Loucy (cell line): ENCODE results near the gene PANK2.
"Not testable (repeated sequence)": the region's sequence is repeated elsewhere in the genome, so short reads cannot be mapped to it uniquely, and the experiment has no call there.

Source experiments
- H2AFZ ChIP-seq: fragments of 200-600 bp; sonication (generic); 2 replicates; pipeline ENCODE4 v1.6.0; 2016; ENCODE audit warnings: antibody characterized with exemption, mild to moderate bottlenecking, low read length, moderate library complexity
- H3F3A ChIP-seq: fragments of 200-600 bp; 2 replicates; pipeline ENCODE4 v1.6.0; 2016; ENCODE audit warnings: antibody characterized with exemption, low read depth, mild to moderate bottlenecking
- H3K27me3 ChIP-seq: fragments of 200-600 bp; sonication (generic); 2 replicates; pipeline ENCODE4 v1.6.1; 2014; ENCODE audit warnings: low read length, mild to moderate bottlenecking; ENCODE audit not compliant: insufficient read depth, poor library complexity, severe bottlenecking
- H3K36me3 ChIP-seq: fragments of 200-600 bp; sonication (generic); 2 replicates; pipeline ENCODE4 v1.6.1; 2016; ENCODE audit warnings: low read length; ENCODE audit not compliant: insufficient read depth
- H3K4me1 ChIP-seq: fragments of 200-600 bp; sonication (generic); 2 replicates; pipeline ENCODE4 v1.5.1; 2014; ENCODE audit warnings: low read length, mild to moderate bottlenecking; ENCODE audit not compliant: insufficient read depth, poor library complexity, severe bottlenecking
- H3K4me2 ChIP-seq: fragments of 200-600 bp; sonication (generic); 2 replicates; pipeline ENCODE4 v1.6.0; 2014; ENCODE audit warnings: antibody characterized with exemption, low read length, low read depth, mild to moderate bottlenecking; ENCODE audit not compliant: poor library complexity, severe bottlenecking
- H3K4me3 ChIP-seq: fragments of 200-600 bp; sonication (generic); 2 replicates; pipeline ENCODE4 v1.5.1; 2014; ENCODE audit warnings: low read length, mild to moderate bottlenecking, mixed read lengths; ENCODE audit not compliant: poor library complexity, severe bottlenecking
- H3K79me2 ChIP-seq: fragments of 200-600 bp; sonication (generic); 2 replicates; pipeline ENCODE4 v1.6.1; 2014; ENCODE audit warnings: low read length; ENCODE audit not compliant: insufficient read depth
- H3K9ac ChIP-seq: fragments of 200-600 bp; sonication (generic); 2 replicates; pipeline ENCODE4 v1.6.0; 2014; ENCODE audit warnings: mild to moderate bottlenecking, low read depth, low read length, moderate library complexity; ENCODE audit not compliant: poor library complexity, severe bottlenecking
- H3K9me2 ChIP-seq: fragments of 200-600 bp; sonication (generic); replicated peaks from 2 replicates; pipeline ENCODE4 v1.6.1; 2016; ENCODE audit warnings: low read depth, low read length, mixed read lengths
- H3K9me3 ChIP-seq: fragments of 200-600 bp; sonication (generic); 2 replicates; pipeline ENCODE4 v1.6.1; 2014; ENCODE audit warnings: mild to moderate bottlenecking, antibody characterized with exemption, low read length, low read depth; ENCODE audit not compliant: insufficient read depth
- H4K20me1 ChIP-seq: fragments of 200-600 bp; sonication (generic); 2 replicates; pipeline ENCODE4 v1.6.0; 2014; ENCODE audit warnings: antibody characterized with exemption, low read length, mild to moderate bottlenecking; ENCODE audit not compliant: insufficient read depth, poor library complexity, severe bottlenecking
- EZH2phosphoT487 ChIP-seq: fragments of 200-600 bp; IDR thresholded peaks from 2 replicates; pipeline ENCODE4 v1.6.1; 2018; ENCODE audit warnings: antibody characterized with exemption, mild to moderate bottlenecking, moderate library complexity, borderline replicate concordance
- TF ChIP-seq, protein P1 (sequence below): fragments of 200-600 bp; sonication (generic); conservative IDR thresholded peaks from 2 replicates; pipeline ENCODE4 v1.5.1; 2014; ENCODE audit warnings: mild to moderate bottlenecking, antibody characterized with exemption, low read length

The PANK2 gene

GRCh38 chr20:3876000-3876399 is 13.2 kb upstream of the PANK2 start:
- H3K79me2 ChIP-seq, result no peaks in the 10 kb centered on the region
- H3K9me2 ChIP-seq, result no peaks in the 10 kb centered on the region
- no peak overlapping the region for H3K4me2 ChIP-seq
- H4K20me1 ChIP-seq, result no peaks in the 10 kb centered on the region
- no peaks in the 10 kb centered on the region for H3K9me3 ChIP-seq
- no peak for TF ChIP-seq EZH2phosphoT487
- TF ChIP-seq, protein P1, sequence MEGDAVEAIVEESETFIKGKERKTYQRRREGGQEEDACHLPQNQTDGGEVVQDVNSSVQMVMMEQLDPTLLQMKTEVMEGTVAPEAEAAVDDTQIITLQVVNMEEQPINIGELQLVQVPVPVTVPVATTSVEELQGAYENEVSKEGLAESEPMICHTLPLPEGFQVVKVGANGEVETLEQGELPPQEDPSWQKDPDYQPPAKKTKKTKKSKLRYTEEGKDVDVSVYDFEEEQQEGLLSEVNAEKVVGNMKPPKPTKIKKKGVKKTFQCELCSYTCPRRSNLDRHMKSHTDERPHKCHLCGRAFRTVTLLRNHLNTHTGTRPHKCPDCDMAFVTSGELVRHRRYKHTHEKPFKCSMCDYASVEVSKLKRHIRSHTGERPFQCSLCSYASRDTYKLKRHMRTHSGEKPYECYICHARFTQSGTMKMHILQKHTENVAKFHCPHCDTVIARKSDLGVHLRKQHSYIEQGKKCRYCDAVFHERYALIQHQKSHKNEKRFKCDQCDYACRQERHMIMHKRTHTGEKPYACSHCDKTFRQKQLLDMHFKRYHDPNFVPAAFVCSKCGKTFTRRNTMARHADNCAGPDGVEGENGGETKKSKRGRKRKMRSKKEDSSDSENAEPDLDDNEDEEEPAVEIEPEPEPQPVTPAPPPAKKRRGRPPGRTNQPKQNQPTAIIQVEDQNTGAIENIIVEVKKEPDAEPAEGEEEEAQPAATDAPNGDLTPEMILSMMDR, result no peak
- no peak overlapping the region for H3K9ac ChIP-seq
- H3F3A ChIP-seq, result no peaks in the 10 kb centered on the region
- peaks cover 10% of the 10 kb centered on the region for H3K4me1 ChIP-seq
- H3K27me3 ChIP-seq, result no peaks in the 10 kb centered on the region
- H2AFZ ChIP-seq, result no peak overlapping the region
- no peak overlapping the region for H3K4me3 ChIP-seq
- no peaks in the 10 kb centered on the region for H3K36me3 ChIP-seq

GRCh38 chr20:3876676-3877075 is 12.5 kb upstream of the PANK2 start:
- Histone ChIP-seq H4K20me1 (no peaks in the 10 kb centered on the region), H3K79me2 (no peaks in the 10 kb centered on the region)
- TF ChIP-seq, protein P1, result no peak
- TF ChIP-seq EZH2phosphoT487, result no peak

DNA sequence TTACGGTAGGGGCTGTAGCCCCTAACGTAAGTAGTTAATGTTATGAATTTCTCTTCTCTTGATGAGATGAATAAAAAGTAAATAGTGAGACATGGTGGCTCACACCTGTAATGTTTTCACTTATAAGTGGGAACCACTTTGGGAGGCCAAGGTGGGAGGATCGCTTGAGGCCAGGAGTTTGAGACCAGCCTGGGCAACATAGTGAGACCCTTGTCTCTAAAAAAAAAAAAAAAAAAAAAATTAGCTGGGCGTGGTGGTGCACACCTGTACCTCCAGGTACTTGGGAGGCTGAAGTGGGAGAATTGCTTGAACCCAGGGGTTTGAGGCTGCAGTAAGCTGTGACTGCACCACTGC is 10.3 kb upstream of the PANK2 start:
- H3K9me2 ChIP-seq, H3K4me3 ChIP-seq, H3F3A ChIP-seq, H2AFZ ChIP-seq, H4K20me1 ChIP-seq, H3K4me2 ChIP-seq, H3K79me2 ChIP-seq, H3K9ac ChIP-seq, H3K4me1 ChIP-seq, H3K27me3 ChIP-seq, H3K9me3 ChIP-seq, H3K36me3 ChIP-seq: not testable (repeated sequence)

More at GRCh38 chr20:3876676-3877075, 12.5 kb upstream of the PANK2 start:
- Histone ChIP-seq H3K27me3 (no peaks in the 10 kb centered on the region), H2AFZ (no peak overlapping the region), H3K36me3 (no peaks in the 10 kb centered on the region), H3F3A (no peaks in the 10 kb centered on the region), H3K4me1 (peaks cover 10% of the 10 kb centered on the region), H3K4me3 (no peak overlapping the region), H3K9me3 (no peaks in the 10 kb centered on the region), H3K9ac (no peak overlapping the region), H3K4me2 (no peak overlapping the region), H3K9me2 (no peaks in the 10 kb centered on the region)

DNA sequence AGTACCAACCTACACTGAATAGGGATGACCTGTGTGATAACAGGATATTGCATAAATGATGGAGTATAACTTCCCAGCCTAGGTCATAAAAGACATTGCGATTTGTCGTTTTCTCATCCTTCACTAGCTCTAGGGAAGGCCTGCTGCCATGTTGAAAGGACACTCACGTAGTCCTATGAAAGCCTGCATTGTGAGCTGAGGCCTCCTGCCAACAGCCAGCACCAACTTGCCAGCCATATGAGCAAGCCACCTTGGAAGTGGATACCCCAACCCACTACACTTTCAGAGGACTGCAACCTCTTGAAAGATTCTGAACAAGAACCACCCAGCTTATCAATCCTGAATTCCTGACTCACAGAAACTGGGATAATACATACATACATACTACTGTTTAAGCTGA is 3.5 kb upstream of the PANK2 start:
- Histone ChIP-seq H3K4me2 (no peak overlapping the region), H3K79me2 (peaks cover 33% of the 10 kb centered on the region), H3K9me2 (no peaks in the 10 kb centered on the region), H3K4me1 (peaks cover 8% of the 10 kb centered on the region), H4K20me1 (peaks cover 11% of the 10 kb centered on the region), H2AFZ (no peak overlapping the region), H3K4me3 (no peak overlapping the region), H3K9ac (no peak overlapping the region), H3K36me3 (no peaks in the 10 kb centered on the region), H3F3A (no peaks in the 10 kb centered on the region), H3K9me3 (no peaks in the 10 kb centered on the region), H3K27me3 (no peaks in the 10 kb centered on the region)
- TF ChIP-seq EZH2phosphoT487, result no peak
- TF ChIP-seq, protein P1, result no peak
